Endothelial cell of umbilical vein (primary cell): ENCODE results near the gene STH.

Experiments used
- EZH2 ChIP-seq: IDR thresholded peaks from 2 replicates; pipeline ENCODE4 v1.6.1; 2012; ENCODE audit warnings: borderline replicate concordance, low read depth, mild to moderate bottlenecking, moderate library complexity, low read length, inconsistent platforms; ENCODE audit not compliant: severe bottlenecking
- FOS ChIP-seq: IDR thresholded peaks from 2 replicates; pipeline ENCODE4 v1.6.1; 2011; ENCODE audit warnings: mild to moderate bottlenecking, low read length, moderate library complexity, borderline replicate concordance; ENCODE audit not compliant: insufficient read depth
- JUN ChIP-seq: IDR thresholded peaks from 2 replicates; pipeline ENCODE4 v1.6.1; 2011; ENCODE audit warnings: borderline replicate concordance, low read depth; ENCODE audit not compliant: insufficient read length, insufficient read depth
- MYC ChIP-seq: IDR thresholded peaks from one replicate; pipeline ENCODE4 v1.6.1; 2011; ENCODE audit warnings: mild to moderate bottlenecking, low read depth, low read length
- POLR2A ChIP-seq: IDR thresholded peaks from 2 replicates; pipeline ENCODE4 v1.6.1; 2012; ENCODE audit warnings: low read depth, mild to moderate bottlenecking, control low read depth, low read length
- POLR2AphosphoS5 ChIP-seq: IDR thresholded peaks from 2 replicates; pipeline ENCODE4 v1.6.1; 2012; ENCODE audit warnings: low read depth, mild to moderate bottlenecking, control low read depth, low read length, moderate library complexity; ENCODE audit not compliant: insufficient read depth
- TF ChIP-seq, protein P1 (sequence below): IDR thresholded peaks from 2 replicates; pipeline ENCODE4 v1.6.1; 2011; ENCODE audit not compliant: insufficient read depth, insufficient read length
- TF ChIP-seq, protein P2 (sequence below), 2 donors: IDR thresholded peaks; 1 replicate in 1 of 2; 2 replicates in 1 of 2; pipeline ENCODE4 v1.5.1; 2011; ENCODE audit warnings: low read length in 2 of 2, mild to moderate bottlenecking in 2 of 2, moderate library complexity in 2 of 2, control low read depth in 1 of 2, inconsistent platforms in 1 of 2, low read depth in 1 of 2; ENCODE audit not compliant: insufficient read depth in 1 of 2; ENCODE audit errors: extremely low read depth in 1 of 2

DNA sequence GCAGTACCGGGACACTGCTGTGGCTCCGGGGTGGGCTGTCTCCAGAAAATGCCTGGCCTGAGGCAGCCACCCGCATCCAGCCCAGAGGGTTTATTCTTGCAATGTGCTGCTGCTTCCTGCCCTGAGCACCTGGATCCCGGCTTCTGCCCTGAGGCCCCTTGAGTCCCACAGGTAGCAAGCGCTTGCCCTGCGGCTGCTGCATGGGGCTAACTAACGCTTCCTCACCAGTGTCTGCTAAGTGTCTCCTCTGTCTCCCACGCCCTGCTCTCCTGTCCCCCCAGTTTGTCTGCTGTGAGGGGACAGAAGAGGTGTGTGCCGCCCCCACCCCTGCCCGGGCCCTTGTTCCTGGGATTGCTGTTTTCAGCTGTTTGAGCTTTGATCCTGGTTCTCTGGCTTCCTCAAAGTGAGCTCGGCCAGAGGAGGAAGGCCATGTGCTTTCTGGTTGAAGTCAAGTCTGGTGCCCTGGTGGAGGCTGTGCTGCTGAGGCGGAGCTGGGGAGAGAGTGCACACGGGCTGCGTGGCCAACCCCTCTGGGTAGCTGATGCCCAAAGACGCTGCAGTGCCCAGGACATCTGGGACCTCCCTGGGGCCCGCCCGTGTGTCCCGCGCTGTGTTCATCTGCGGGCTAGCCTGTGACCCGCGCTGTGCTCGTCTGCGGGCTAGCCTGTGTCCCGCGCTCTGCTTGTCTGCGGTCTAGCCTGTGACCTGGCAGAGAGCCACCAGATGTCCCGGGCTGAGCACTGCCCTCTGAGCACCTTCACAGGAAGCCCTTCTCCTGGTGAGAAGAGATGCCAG, 12.9 kb downstream of the STH start:
- TF ChIP-seq, protein P1, sequence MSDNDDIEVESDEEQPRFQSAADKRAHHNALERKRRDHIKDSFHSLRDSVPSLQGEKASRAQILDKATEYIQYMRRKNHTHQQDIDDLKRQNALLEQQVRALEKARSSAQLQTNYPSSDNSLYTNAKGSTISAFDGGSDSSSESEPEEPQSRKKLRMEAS = no peak
- TF ChIP-seq POLR2A (no peak), POLR2AphosphoS5 (no peak), EZH2 (no peak), MYC (no peak), FOS (no peak), JUN (no peak)
- TF ChIP-seq, protein P2, sequence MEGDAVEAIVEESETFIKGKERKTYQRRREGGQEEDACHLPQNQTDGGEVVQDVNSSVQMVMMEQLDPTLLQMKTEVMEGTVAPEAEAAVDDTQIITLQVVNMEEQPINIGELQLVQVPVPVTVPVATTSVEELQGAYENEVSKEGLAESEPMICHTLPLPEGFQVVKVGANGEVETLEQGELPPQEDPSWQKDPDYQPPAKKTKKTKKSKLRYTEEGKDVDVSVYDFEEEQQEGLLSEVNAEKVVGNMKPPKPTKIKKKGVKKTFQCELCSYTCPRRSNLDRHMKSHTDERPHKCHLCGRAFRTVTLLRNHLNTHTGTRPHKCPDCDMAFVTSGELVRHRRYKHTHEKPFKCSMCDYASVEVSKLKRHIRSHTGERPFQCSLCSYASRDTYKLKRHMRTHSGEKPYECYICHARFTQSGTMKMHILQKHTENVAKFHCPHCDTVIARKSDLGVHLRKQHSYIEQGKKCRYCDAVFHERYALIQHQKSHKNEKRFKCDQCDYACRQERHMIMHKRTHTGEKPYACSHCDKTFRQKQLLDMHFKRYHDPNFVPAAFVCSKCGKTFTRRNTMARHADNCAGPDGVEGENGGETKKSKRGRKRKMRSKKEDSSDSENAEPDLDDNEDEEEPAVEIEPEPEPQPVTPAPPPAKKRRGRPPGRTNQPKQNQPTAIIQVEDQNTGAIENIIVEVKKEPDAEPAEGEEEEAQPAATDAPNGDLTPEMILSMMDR (IDR thresholded peaks at IDR 0.05; ENCODE audit: extremely low read depth in 1 of 2, insufficient read depth in 1 of 2, low read depth in 1 of 2, low read length in 2 of 2) = no peak
